Fibroblast of lung (primary cell): ENCODE data around the gene C14orf39. TPM values are rescaled to one million over a fixed set of nuclear protein-coding genes. Genes with fewer than 3 reads are reported as not detected.

ENCODE experiments used
- DNase-seq, 2 donors: peaks; one replicate each; pipeline versions ENCODE4 v3.0.0 to v3.0.0-alpha.2; 2010; ENCODE audit warnings: low read depth in 2 of 2
- H2AFZ ChIP-seq: 2 replicates; pipeline ENCODE4 v1.5.1; 2012; ENCODE audit warnings: low read length, control low read depth, inconsistent platforms
- H3K27ac ChIP-seq: 2 replicates; pipeline ENCODE4 v1.5.1; 2011; ENCODE audit warnings: low read length, control low read depth; ENCODE audit not compliant: insufficient read depth
- H3K27me3 ChIP-seq: 2 replicates; pipeline ENCODE4 v1.5.1; 2011; ENCODE audit warnings: mild to moderate bottlenecking, low read length; ENCODE audit not compliant: control insufficient read depth, insufficient read depth
- H3K36me3 ChIP-seq: 2 replicates; pipeline ENCODE4 v1.5.1; 2011; ENCODE audit warnings: low read length; ENCODE audit not compliant: control insufficient read depth, insufficient read depth
- H3K4me1 ChIP-seq: 2 replicates; pipeline ENCODE4 v1.5.1; 2011; ENCODE audit warnings: low read length; ENCODE audit not compliant: control insufficient read depth, insufficient read depth; ENCODE audit errors: extremely low read depth
- H3K4me2 ChIP-seq: 2 replicates; pipeline ENCODE4 v1.5.1; 2011; ENCODE audit warnings: low read length, control low read depth; ENCODE audit not compliant: insufficient read depth; ENCODE audit errors: extremely low read depth
- H3K4me3 ChIP-seq, 4 experiments: fragments of 200-600 bp in 1 of 4; sonication (generic) in 1 of 4; replicated peaks in 1 of 4; 2 replicates each; pipeline ENCODE4 v1.5.1; 2011 to 2016; ENCODE audit warnings: low read length in 4 of 4, low read depth in 3 of 4, mild to moderate bottlenecking in 3 of 4, control low read depth in 2 of 4, inconsistent platforms in 1 of 4, mixed read lengths in 1 of 4; ENCODE audit not compliant: insufficient read depth in 1 of 4; ENCODE audit errors: control extremely low read depth in 1 of 4
- H3K79me2 ChIP-seq: 2 replicates; pipeline ENCODE4 v1.5.1; 2012; ENCODE audit warnings: mild to moderate bottlenecking, low read length, inconsistent platforms; ENCODE audit not compliant: control insufficient read depth, insufficient read depth
- H3K9ac ChIP-seq: 2 replicates; pipeline ENCODE4 v1.5.1; 2011; ENCODE audit warnings: mild to moderate bottlenecking, low read length, control low read depth; ENCODE audit not compliant: insufficient read depth
- H3K9me3 ChIP-seq: 2 replicates; pipeline ENCODE4 v1.5.1; 2012; ENCODE audit warnings: low read depth, low read length; ENCODE audit not compliant: control insufficient read depth, insufficient read depth
- H4K20me1 ChIP-seq: 2 replicates; pipeline ENCODE4 v1.5.1; 2011; ENCODE audit warnings: low read length; ENCODE audit not compliant: control insufficient read depth, insufficient read depth; ENCODE audit errors: extremely low read depth
- CTCF ChIP-seq, 2 donors: IDR thresholded peaks in 1 of 2; conservative IDR thresholded peaks in 1 of 2; 1 replicate in 1 of 2; 2 replicates in 1 of 2; pipeline ENCODE4 v1.5.1; 2011 to 2012; ENCODE audit warnings: low read length in 2 of 2, control low read depth in 1 of 2, inconsistent platforms in 1 of 2, low read depth in 1 of 2, mild to moderate bottlenecking in 1 of 2
- EZH2 ChIP-seq: IDR thresholded peaks from 2 replicates; pipeline ENCODE4 v1.5.1; 2012; ENCODE audit warnings: low read length, control low read depth, mild to moderate bottlenecking; ENCODE audit errors: missing control alignments
- polyA plus RNA-seq, 2 donors: library from polyadenylated mRNA; depleted of rRNA in 1 of 2; stranded (reverse) in 1 of 2; unstranded in 1 of 2; fragments of >200 nt; gene quantifications; 2 replicates each; pipeline ENCODE4 v1.2.1, GENCODE V29; 2011 to 2012; ENCODE audit warnings: missing spikeins in 1 of 2
- total RNA-seq: library from RNA; depleted of rRNA; stranded (reverse); fragments of >200 nt; gene quantifications from 2 replicates; pipeline ENCODE4 v1.2.1, GENCODE V29; 2014

The C14orf39 gene
- total and polyA plus RNA-seq, 2 donors (not counting 1 experiment from before 2014, with no cell fraction given) = 0.06 TPM; not detected in 1

GRCh38 chr14:60396718-60397343 is 89.0 kb downstream of the C14orf39 start:
- Histone ChIP-seq H3K27me3 (no peaks in the 10 kb centered on the region), H3K9me3 (no peaks in the 10 kb centered on the region), H3K4me2 (no peak overlapping the region), H3K79me2 (no peaks in the 10 kb centered on the region), H3K4me3 (no peak overlapping the region), H4K20me1 (no peaks in the 10 kb centered on the region), H3K9ac (no peak overlapping the region), H3K36me3 (no peaks in the 10 kb centered on the region), H3K27ac (no peak overlapping the region), H3K4me1 (no peaks in the 10 kb centered on the region), H2AFZ (no peak overlapping the region)
- no peak for TF ChIP-seq EZH2
- TF ChIP-seq CTCF (conservative IDR thresholded peaks at IDR 0.05 in 1 of 2, IDR thresholded peaks at IDR 0.05 in 1 of 2; ENCODE audit: low read depth in 1 of 2, low read length in 2 of 2) = no peak
- peak in 1 of 2 donors; percentile 54 for DNase-seq

Other genes with a start within 250 kb of the C14orf39 start
- gene PPM1A, start 236.8 kb downstream of the C14orf39 start, total RNA-seq = 21.8 and 25.9 TPM in 2 replicates
- gene PPM1A, start 236.8 kb downstream of the C14orf39 start, polyA plus RNA-seq = 38.0 and 51.3 TPM in 2 replicates
- gene SIX6, start 23.1 kb upstream of the C14orf39 start, total RNA-seq = not detected in 2 replicates
- gene SIX6, start 23.1 kb upstream of the C14orf39 start, polyA plus RNA-seq = not detected in 2 replicates
- gene SIX1, start 163.4 kb upstream of the C14orf39 start, total RNA-seq = 1.8 and 8.3 TPM in 2 replicates
- 6.9 and 11.3 TPM in 2 replicates for gene SIX1, start 163.4 kb upstream of the C14orf39 start, polyA plus RNA-seq
- 9.2 and 18.3 TPM in 2 replicates for gene SIX4, start 238.3 kb upstream of the C14orf39 start, total RNA-seq
- 9.1 and 9.8 TPM in 2 replicates for gene SIX4, start 238.3 kb upstream of the C14orf39 start, polyA plus RNA-seq
- gene MNAT1, start 248.7 kb upstream of the C14orf39 start, total RNA-seq = 33.6 and 48.2 TPM in 2 replicates
- gene MNAT1, start 248.7 kb upstream of the C14orf39 start, polyA plus RNA-seq = 52.5 and 58.5 TPM in 2 replicates